GM12891 (cell line): ENCODE measurements around the gene SNX20.

ENCODE experiments used
- PAX5 ChIP-seq: IDR thresholded peaks from 2 replicates; pipeline ENCODE4 v1.6.1; 2011; ENCODE audit warnings: low read length, moderate library complexity, mild to moderate bottlenecking; ENCODE audit not compliant: insufficient read depth, severe bottlenecking
- POLR2A ChIP-seq: IDR thresholded peaks from 2 replicates; pipeline ENCODE4 v1.6.1; 2011; ENCODE audit warnings: low read depth, low read length, control low read depth
- POLR2AphosphoS5 ChIP-seq: IDR thresholded peaks from 2 replicates; pipeline ENCODE4 v1.6.1; 2011; ENCODE audit warnings: low read depth, low read length, control low read depth
- POU2F2 ChIP-seq: IDR thresholded peaks from 2 replicates; pipeline ENCODE4 v1.6.1; 2011; ENCODE audit warnings: low read depth, mild to moderate bottlenecking, control low read depth, low read length, moderate library complexity
- SPI1 ChIP-seq: IDR thresholded peaks from 2 replicates; pipeline ENCODE4 v1.6.1; 2011; ENCODE audit warnings: low read depth, low read length, control low read depth
- TAF1 ChIP-seq: IDR thresholded peaks from 2 replicates; pipeline ENCODE4 v1.6.1; 2011; ENCODE audit warnings: low read depth, low read length, control low read depth

DNA sequence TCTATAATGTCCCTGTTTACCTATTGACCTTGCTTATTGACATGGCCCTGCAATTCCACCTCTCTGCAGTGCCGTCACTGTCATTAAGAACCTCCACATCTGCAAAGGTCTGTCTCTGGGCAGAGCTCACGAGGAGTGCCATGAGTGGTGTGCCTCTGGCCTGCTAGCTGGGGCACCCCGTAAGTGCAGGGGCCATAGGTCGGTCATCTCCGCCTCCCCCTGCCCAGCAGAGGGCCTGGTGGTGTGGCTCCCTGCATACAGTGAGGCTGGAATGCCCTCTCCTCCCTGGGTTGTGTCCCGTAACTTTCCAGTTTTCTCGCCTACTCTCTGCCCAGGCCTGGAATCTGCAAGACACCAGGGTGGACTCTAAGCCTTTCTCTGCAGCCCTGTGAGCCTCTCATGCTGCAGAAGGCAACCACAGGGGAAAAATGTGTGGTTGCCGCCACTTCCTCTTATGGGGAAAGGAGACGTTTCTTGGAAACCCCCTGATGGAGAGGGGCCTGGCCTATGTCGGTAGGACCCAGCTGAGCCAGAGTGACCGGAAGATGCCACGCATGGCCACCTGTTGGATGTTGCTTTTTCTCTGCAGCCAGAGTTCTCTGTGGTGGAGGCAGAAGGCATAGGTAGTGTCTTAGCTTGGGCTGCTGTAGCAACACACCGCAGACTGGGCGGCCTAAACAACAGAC lies 2.7 kb upstream of the SNX20 start:
- TF ChIP-seq POLR2A (peak; percentile 64), TAF1 (peak; percentile 24; the same call in 1 of the 2 replicates), POLR2AphosphoS5 (peak; percentile 58), SPI1 (peak; percentile 99), PAX5 (peak; percentile 66), POU2F2 (no peak)
